GM21619 (cell line): Measurements from ENCODE around the gene CPED1.

Experiments used
- ATAC-seq: cut with Tn5 transposase; IDR thresholded peaks from one replicate; pipeline ENCODE4 v1.9.1; 2021; ENCODE audit not compliant: unreplicated experiment

CPED1 gene

DNA sequence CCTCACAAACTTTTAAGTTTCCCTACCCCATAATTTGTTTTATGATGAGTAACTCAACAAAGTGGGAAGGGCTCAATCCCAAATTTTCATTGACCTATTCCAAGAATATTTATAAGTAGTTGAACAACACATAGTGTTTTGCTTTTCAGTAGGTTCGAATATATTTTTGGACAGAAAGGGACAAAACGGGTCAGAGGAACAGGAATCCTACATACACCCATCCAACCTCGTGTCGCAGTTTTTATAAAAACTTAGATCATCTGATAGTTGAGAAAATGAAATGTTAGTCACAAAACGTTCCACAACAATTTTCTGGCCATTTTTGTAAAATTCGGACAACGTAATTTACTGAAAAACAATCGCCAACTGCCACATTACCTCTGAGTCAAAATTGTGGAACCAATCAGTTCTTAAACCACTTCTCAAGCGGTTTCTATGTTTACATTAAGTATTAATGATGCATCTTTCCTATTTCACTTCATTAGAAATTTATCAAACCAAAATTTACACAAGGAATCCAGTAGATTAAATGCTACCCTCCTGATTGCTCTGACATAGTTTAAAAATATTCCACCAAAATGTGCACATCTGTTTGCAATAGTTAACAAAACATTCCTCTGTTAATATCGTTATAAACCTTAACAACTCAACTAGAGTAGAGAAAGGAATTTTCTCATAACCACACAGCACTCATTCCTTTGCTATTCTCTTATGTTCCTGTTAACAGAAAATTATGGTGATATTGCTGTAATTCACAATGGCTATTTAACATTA is 346.6 kb downstream of the CPED1 start:
- ATAC-seq, result no peak

DNA sequence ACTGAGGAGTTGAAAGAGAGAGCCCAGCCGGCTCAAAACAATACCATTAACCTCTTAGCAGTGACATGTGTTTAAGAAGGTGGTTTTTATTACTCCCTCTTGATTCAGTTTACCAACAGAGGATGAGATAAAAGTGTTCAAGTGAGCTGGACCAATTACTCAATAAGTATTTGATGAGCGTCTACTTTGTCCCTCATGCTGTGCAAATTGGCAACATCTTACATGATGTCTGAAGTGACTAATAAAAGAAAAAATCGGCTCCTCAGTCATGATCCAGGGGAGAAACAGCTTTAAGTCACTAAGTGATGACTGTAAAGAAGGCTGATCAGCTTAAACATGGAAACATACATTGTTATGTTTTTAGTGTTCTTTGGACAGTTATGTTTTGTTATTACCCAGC is 348.1 kb downstream of the CPED1 start:
- no peak for ATAC-seq

DNA sequence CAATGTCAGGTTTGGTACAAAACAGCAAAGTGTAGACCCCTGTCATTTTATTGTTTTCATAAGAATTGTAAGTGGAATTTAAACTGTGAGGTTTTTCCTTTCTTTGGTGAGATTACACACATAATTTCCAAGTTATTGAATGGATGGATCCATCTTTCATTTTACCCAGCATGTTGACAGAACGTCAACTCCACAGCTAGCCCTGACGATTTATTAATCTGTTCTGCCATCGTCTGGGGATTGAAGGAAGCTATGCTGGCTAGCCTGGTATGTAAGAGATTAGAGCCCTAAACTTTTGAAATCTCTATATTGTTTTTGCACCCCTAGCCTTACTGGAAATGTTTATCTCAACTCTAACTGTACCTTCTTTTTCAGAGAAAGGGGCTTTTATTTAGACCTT is 348.9 kb downstream of the CPED1 start:
- no peak for ATAC-seq

DNA sequence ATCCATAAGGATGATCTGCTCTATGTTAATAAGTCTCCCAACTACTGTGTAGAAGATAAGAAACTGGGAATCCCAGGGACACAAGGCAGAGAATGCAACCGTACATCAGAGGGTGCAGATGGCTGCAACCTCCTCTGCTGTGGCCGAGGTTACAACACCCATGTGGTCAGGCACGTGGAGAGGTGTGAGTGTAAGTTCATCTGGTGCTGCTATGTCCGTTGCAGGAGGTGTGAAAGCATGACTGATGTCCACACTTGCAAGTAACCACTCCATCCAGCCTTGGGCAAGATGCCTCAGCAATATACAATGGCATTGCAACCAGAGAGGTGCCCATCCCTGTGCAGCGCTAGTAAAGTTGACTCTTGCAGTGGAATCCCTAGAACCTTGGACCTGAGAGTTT is 350.6 kb downstream of the CPED1 start:
- ATAC-seq, result no peak

DNA sequence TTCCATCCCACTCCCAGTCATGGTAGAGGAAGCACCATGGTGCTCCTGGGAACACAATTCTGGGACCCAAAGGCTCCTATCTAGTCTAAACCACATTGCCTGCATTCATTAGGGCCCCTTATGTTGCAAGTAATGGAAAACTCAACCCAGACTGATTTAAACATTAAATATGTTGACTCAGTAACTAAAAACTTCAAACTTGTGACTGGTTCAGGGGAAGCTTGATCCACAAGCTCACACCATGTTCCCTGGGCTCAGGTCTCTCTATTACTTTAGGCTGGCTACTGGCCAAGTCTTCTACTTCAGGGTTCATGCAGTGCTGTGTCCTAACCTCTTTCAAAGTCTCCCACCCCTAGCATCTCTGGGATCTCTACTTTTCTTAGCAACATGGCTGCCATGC is 353.4 kb downstream of the CPED1 start:
- no peak for ATAC-seq

DNA sequence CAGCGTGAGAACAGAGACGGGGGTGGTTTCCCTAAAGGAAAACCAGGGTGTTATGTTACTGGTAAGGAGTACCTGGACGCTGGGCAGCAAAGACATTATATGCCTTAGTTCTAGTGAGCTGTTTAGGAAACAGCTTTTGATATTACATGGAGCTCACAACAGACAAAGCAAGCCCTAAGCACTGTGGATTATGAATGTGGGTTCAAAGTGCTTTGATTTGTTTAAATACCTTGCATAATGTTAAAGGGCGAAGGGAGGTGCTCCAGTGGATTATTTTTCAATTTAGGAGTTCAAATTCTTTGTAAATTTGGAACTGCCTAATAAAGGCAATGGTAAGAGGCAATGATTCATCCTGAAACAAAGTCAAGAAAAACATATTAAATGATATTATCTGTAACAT is 354.1 kb downstream of the CPED1 start:
- ATAC-seq, result no peak

DNA sequence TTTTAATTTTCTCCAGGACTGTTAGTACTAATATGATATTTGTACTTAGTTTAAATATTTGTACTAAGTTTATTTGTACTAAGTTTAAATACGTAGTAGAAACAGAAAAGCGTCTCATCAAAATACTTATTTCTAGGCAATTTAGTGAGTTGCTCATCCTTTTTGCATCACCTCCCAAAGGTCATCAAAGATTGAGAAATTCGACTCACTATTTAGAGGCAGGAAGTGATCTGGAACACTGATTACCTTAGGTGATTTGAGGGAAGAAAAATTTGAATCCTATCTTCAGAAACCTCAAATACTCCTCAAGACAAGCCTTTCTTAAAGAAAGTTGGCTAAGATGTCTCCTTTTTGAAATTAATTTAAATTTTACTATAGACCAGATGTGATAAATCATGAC is 354.8 kb downstream of the CPED1 start:
- ATAC-seq, result no peak

DNA sequence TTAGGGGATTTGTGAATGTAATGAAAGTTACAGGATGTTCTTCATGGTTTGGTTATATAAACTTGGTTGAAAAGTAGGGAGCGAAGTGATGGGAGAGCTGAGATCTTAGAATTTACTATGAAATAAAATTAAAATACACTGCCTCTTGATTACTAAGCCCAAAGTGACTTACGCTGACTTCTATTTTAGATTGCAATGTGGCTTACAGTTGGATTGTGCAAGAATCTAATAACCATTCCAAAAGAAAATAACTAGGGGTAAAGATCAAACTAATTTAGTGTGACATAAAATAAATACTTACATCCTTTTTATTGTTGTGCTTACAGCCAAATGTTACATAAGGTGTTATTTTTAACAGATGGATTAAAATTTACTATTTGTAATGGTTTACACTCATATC is 355.6 kb downstream of the CPED1 start:
- ATAC-seq, result no peak

DNA sequence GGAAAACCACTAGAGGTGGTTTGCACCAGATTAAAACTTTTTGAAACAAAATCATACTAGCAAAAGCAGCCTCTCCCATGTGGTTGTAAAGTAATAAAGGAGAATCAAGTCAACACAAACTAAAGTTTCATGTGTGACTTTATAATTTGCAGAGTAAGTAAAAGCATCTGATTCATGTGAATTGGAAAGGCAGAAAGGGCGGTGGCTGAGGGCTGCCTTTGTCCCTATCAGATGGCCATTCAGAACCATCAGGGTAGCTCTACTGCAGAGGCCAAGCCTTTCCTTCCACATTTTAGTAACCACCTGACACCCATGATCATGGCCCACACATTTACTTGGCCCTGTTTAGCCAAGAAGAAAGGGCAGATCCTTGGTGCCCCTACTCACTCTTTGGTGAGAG is 356.0 kb downstream of the CPED1 start:
- no peak for ATAC-seq
